OCI-LY1 (cell line): ENCODE data around the gene SMYD3.

ENCODE experiments used
- EZH2 ChIP-seq: fragments of 200-600 bp; sonication (generic), shearing (Covaris generic); IDR thresholded peaks from 2 replicates; pipeline ENCODE4 v1.8.0; 2017; ENCODE audit warnings: borderline replicate concordance, mixed run types, mild to moderate bottlenecking, antibody characterized with exemption, low read length, moderate library complexity, mixed read lengths
- TF ChIP-seq, protein P1 (sequence below): fragments of 200-600 bp; sonication (generic), shearing (Covaris generic); IDR thresholded peaks from 2 replicates; pipeline ENCODE4 v1.5.1; 2017; ENCODE audit warnings: mild to moderate bottlenecking, antibody characterized with exemption, low read length, moderate library complexity, mixed read lengths

DNA sequence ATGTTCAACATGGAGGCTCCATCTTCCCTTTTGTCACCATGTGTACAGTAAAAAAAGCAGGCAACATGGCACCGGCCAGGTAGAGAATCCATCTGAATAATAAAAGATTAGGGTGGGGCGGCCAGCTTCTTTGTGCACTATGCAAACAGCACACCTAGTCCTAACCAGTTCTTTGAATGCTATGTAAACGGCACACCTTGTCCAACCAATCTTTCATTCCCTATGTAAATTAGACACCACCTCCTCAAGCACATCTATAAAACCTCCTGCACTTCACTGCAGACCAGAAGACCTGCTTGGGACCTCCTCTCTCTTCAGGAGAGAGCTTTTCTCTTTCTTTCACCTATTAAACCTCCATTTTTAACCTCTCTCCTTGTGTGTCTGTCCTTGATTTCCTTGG is 30.8 kb upstream of the SMYD3 start:
- TF ChIP-seq EZH2 = no peak
- TF ChIP-seq, protein P1, sequence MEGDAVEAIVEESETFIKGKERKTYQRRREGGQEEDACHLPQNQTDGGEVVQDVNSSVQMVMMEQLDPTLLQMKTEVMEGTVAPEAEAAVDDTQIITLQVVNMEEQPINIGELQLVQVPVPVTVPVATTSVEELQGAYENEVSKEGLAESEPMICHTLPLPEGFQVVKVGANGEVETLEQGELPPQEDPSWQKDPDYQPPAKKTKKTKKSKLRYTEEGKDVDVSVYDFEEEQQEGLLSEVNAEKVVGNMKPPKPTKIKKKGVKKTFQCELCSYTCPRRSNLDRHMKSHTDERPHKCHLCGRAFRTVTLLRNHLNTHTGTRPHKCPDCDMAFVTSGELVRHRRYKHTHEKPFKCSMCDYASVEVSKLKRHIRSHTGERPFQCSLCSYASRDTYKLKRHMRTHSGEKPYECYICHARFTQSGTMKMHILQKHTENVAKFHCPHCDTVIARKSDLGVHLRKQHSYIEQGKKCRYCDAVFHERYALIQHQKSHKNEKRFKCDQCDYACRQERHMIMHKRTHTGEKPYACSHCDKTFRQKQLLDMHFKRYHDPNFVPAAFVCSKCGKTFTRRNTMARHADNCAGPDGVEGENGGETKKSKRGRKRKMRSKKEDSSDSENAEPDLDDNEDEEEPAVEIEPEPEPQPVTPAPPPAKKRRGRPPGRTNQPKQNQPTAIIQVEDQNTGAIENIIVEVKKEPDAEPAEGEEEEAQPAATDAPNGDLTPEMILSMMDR = no peak
